Stomach (tissue), 19 donors: Measurements from ENCODE around the gene GNG7. TPM values are rescaled to one million over a fixed set of nuclear protein-coding genes. Genes with fewer than 3 reads are reported as not detected.
A peak's percentile ranks its signal among the peaks of the same experiment; 100 is the strongest.

ENCODE experiments used
- DNase-seq, 2 donors: peaks; one replicate each; pipeline versions ENCODE4 v3.0.0 to v3.0.0-alpha.2; 2013 to 2019
- H3K27ac ChIP-seq, 5 donors: fragments of 200-600 bp in 4 of 5; sonication (generic) in 4 of 5; one replicate each; pipeline ENCODE4 v1.5.1; 2013 to 2019; ENCODE audit warnings: mild to moderate bottlenecking in 1 of 5, moderate library complexity in 1 of 5
- H3K27me3 ChIP-seq, 3 donors: fragments of 200-600 bp; sonication (generic); one replicate each; pipeline ENCODE4 v1.5.1; 2017 to 2019; ENCODE audit warnings: mixed run types in 1 of 3
- H3K36me3 ChIP-seq, 4 donors: fragments of 200-600 bp; sonication (generic); 1 replicate in 3 of 4; 2 replicates in 1 of 4; pipeline ENCODE4 v1.5.1; 2016 to 2019
- H3K4me1 ChIP-seq, 4 donors: fragments of 200-600 bp; sonication (generic); one replicate each; pipeline ENCODE4 v1.5.1; 2016 to 2019
- H3K4me3 ChIP-seq, 4 donors: fragments of 200-600 bp; sonication (generic) in 3 of 4; one replicate each; pipeline ENCODE4 v1.5.1; 2016 to 2019; ENCODE audit warnings: mild to moderate bottlenecking in 1 of 4
- H3K9me3 ChIP-seq, 4 donors: fragments of 200-600 bp; sonication (generic); one replicate each; pipeline ENCODE4 v1.5.1; 2016 to 2019
- EP300 ChIP-seq: sonication (generic); formaldehyde crosslinking; IDR thresholded peaks from one replicate; pipeline ENCODE4 v1.6.1; 2017; ENCODE audit warnings: antibody characterized with exemption
- POLR2A ChIP-seq, 4 donors: fragments of 450-650 bp; IDR thresholded peaks; one replicate each; pipeline ENCODE4 v1.6.1; 2016; ENCODE audit warnings: antibody characterized with exemption in 4 of 4, control low read depth in 2 of 4, mild to moderate bottlenecking in 1 of 4, moderate library complexity in 1 of 4
- POLR2AphosphoS5 ChIP-seq, 3 donors: sonication (generic); formaldehyde crosslinking; IDR thresholded peaks; one replicate each; pipeline ENCODE4 v1.6.1; 2016; ENCODE audit warnings: antibody characterized with exemption in 3 of 3
- whole genome bisulfite sequencing, 5 donors: extraction: QIAGEN DNeasy Blood & Tissue Kit in 3 of 5; methylation state at CpG; one replicate each; pipeline versions ENCODE4 v1.1.5 to v1.1.7; 2013 to 2018; 5-methylcytosine and 5-hydroxymethylcytosine counted together
- intact Hi-C: fragments of 100-400 bp; cut with DNase I; formaldehyde crosslinking; loops from one replicate; pipeline ENCODE4 v1.15.1; 2023; ENCODE audit warnings: low total_unique reads
- long read RNA-seq, 10 donors: transcript quantifications; one replicate each; lab custom pipeline, GENCODE V29; 2026
- polyA plus RNA-seq, 3 donors: library from polyadenylated mRNA; stranded (reverse); fragments of 200-250 nt; gene quantifications; one replicate each; pipeline ENCODE4 v1.2.3, GENCODE V29; 2013
- total RNA-seq, 5 donors: library from RNA; depleted of rRNA; stranded (reverse); fragments of >200 nt; gene quantifications; one replicate each; pipeline versions ENCODE4 v1.1.0 to v1.2.3, GENCODE V29; 2014 to 2016
- TF ChIP-seq, protein P1 (sequence below), 7 experiments: fragments of 450-650 bp in 4 of 7; fragments of 200-600 bp in 3 of 7; sonication (generic) in 3 of 7; IDR thresholded peaks; one replicate each; pipeline ENCODE4 v1.5.1; 2016 to 2019; ENCODE audit warnings: antibody characterized with exemption in 7 of 7, control low read depth in 2 of 7, mild to moderate bottlenecking in 1 of 7
- donor health status: healthy with polysubstance abuse.
- donor health status: Bipolar disorder and iron deficiency.
- donor health status: healthy.

The GNG7 gene
- total RNA-seq (10 to 100 TPM in 1 of 5 donors, 1 to 10 TPM in 3, under 1 TPM in 1; 0.58 to 15.1 (median 3.6) TPM), polyA plus RNA-seq (1 to 10 TPM; 3.4 to 7.0 (median 5.0) TPM)
- long read RNA-seq, donor 1, full-length matches to known transcripts: 1 of 1 reads
- long read RNA-seq, donor 1, partial matches to known transcripts: 0 of 1 reads
- long read RNA-seq, donor 1, other reads (novel, unspliced or antisense): 0 of 1 reads
- long read RNA-seq, donor 2, full-length matches to known transcripts: 3 of 3 reads
- long read RNA-seq, donor 2, partial matches to known transcripts: 0 of 3 reads
- long read RNA-seq, donor 2, other reads (novel, unspliced or antisense): 0 of 3 reads
- long read RNA-seq, donor 3: 0 reads
- long read RNA-seq, donor 4: 0 reads
- long read RNA-seq, donor 5, full-length matches to known transcripts: 3 of 3 reads
- long read RNA-seq, donor 5, partial matches to known transcripts: 0 of 3 reads
- long read RNA-seq, donor 5, other reads (novel, unspliced or antisense): 0 of 3 reads
- long read RNA-seq, donor 6, full-length matches to known transcripts: 6 of 6 reads
- long read RNA-seq, donor 6, partial matches to known transcripts: 0 of 6 reads
- long read RNA-seq, donor 6, other reads (novel, unspliced or antisense): 0 of 6 reads
- long read RNA-seq, donor 7, full-length matches to known transcripts: 1 of 1 reads
- long read RNA-seq, donor 7, partial matches to known transcripts: 0 of 1 reads
- long read RNA-seq, donor 7, other reads (novel, unspliced or antisense): 0 of 1 reads
- long read RNA-seq, donor 8, full-length matches to known transcripts: 4 of 4 reads
- long read RNA-seq, donor 8, partial matches to known transcripts: 0 of 4 reads
- long read RNA-seq, donor 8, other reads (novel, unspliced or antisense): 0 of 4 reads
- long read RNA-seq, donor 9, full-length matches to known transcripts: 3 of 3 reads
- long read RNA-seq, donor 9, partial matches to known transcripts: 0 of 3 reads
- long read RNA-seq, donor 9, other reads (novel, unspliced or antisense): 0 of 3 reads
- long read RNA-seq, donor 10, full-length matches to known transcripts: 2 of 2 reads
- long read RNA-seq, donor 10, partial matches to known transcripts: 0 of 2 reads
- long read RNA-seq, donor 10, other reads (novel, unspliced or antisense): 0 of 2 reads

GRCh38 chr19:2702170-2703076, at the start of gene GNG7:
Gene GNG7, minus strand, starts transcription at chr19:2702694. Its CDS starts 182,006 bp downstream, at chr19:2520688.
- WGBS, 5 donors: 1 to 3% (median 2%) methylated on average over 19 to 77 of the region's 77 CpGs
- DNase-seq: peak; percentile 97 to 98
- Histone ChIP-seq H3K9me3 (no peaks in the 10 kb centered on the region), H3K27ac (peak within 1 kb of the TSS; percentile 43 to 83 (median 76)), H3K27me3 (no peaks in the 10 kb centered on the region), H3K36me3 (no peaks in the 10 kb centered on the region), H3K4me3 (peak within 1 kb of the TSS; percentile 58 to 83 (median 74)), H3K4me1 (peaks cover 10 to 28% (median 23%) of the 10 kb centered on the region in 4 donors)
- peak in 2 of 3 donors; percentile 17 to 69 for TF ChIP-seq POLR2AphosphoS5 (IDR thresholded peaks at IDR 0.05)
- TF ChIP-seq, protein P1, sequence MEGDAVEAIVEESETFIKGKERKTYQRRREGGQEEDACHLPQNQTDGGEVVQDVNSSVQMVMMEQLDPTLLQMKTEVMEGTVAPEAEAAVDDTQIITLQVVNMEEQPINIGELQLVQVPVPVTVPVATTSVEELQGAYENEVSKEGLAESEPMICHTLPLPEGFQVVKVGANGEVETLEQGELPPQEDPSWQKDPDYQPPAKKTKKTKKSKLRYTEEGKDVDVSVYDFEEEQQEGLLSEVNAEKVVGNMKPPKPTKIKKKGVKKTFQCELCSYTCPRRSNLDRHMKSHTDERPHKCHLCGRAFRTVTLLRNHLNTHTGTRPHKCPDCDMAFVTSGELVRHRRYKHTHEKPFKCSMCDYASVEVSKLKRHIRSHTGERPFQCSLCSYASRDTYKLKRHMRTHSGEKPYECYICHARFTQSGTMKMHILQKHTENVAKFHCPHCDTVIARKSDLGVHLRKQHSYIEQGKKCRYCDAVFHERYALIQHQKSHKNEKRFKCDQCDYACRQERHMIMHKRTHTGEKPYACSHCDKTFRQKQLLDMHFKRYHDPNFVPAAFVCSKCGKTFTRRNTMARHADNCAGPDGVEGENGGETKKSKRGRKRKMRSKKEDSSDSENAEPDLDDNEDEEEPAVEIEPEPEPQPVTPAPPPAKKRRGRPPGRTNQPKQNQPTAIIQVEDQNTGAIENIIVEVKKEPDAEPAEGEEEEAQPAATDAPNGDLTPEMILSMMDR (IDR thresholded peaks at IDR 0.05): no peak
- intact Hi-C loops: no loop called here

DNA sequence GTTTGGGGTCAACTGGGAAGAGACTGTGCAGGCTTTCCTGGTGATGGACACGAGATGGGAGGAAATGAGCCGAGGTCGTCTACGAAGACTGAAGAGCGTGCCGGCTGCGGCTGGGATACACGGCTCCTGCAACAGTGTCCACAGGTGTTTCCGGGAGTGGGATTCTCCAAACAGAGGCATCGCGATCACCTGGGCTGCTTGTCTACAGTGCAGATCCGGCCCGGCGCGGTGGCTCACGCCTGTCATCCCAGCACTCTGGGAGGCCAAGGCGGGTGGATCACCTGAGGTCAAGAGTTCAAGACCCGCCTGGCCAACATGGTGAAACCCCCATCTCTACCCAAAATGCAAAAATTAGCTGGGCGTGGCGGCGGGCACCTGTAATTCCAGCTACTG, 48.9 kb upstream of the GNG7 start:
- 84 to 93% (median 89%) methylated on average over 17 to 21 of the region's 21 CpGs for WGBS, 5 donors
- intact Hi-C loops: loop anchor here (5.0 kb wide), 1 partner anchor 104 kb away; no protein-coding TSS in a partner anchor
- Histone ChIP-seq H3K4me3 (no peak overlapping the region), H3K27me3 (no peaks in the 10 kb centered on the region), H3K4me1 (peaks cover 0 to 8% (median 6%) of the 10 kb centered on the region in 4 donors), H3K9me3 (no peaks in the 10 kb centered on the region), H3K27ac (no peak overlapping the region), H3K36me3 (peaks cover 19 to 38% (median 30%) of the 10 kb centered on the region in 4 donors)
- DNase-seq: no peak
- TF ChIP-seq, protein P1 (IDR thresholded peaks at IDR 0.05): no peak
- TF ChIP-seq POLR2AphosphoS5 (IDR thresholded peaks at IDR 0.05) (no peak), POLR2A (IDR thresholded peaks at IDR 0.05) (no peak), EP300 (no peak)

DNA sequence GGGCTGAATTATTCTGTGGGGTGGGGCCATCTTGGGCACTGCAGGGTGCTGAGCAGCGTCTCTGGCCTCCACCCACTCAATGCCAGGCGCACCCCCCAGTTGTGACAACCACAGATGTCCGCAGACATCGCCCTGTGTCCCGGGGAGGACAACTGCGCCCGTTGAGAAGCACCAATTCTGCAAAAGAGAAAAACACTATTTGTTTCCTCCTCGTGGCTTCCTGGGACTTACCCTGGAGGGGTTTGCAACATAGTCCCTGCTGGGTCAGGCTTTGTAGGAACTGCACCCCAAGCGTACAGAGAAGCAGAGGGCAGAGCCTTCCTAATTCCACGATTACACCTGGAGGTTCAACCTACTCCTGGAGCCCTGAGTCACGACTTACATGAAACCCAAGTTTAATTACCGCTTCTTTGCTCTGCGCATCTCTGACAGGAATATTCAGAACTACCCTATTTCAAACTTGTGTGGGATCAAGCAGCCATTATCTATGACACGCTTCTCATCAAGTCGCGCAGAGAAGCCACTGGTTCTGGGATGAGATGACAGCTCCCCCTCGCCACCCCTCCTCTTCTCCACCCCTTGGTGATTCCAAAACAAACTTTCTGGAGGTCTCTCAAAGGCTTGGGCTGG, 48.4 kb upstream of the GNG7 start:
- 70 to 84% (median 74%) methylated on average over 17 of the region's 17 CpGs for WGBS, 5 donors
- peaks cover 0 to 8% (median 6%) of the 10 kb centered on the region in 4 donors for H3K4me1 ChIP-seq
- H3K27me3 ChIP-seq: no peaks in the 10 kb centered on the region
- peaks cover 19 to 33% (median 25%) of the 10 kb centered on the region in 4 donors for H3K36me3 ChIP-seq
- H3K27ac ChIP-seq: no peak overlapping the region
- intact Hi-C loops: loop anchor here (5.0 kb wide), 1 partner anchor 104 kb away; no protein-coding TSS in a partner anchor
- TF ChIP-seq EP300: no peak
- TF ChIP-seq POLR2AphosphoS5 (IDR thresholded peaks at IDR 0.05): no peak
- TF ChIP-seq, protein P1 (IDR thresholded peaks at IDR 0.05): no peak
- no peak for TF ChIP-seq POLR2A (IDR thresholded peaks at IDR 0.05)
- H3K9me3 ChIP-seq: no peaks in the 10 kb centered on the region
- no peak for DNase-seq
- H3K4me3 ChIP-seq: no peak overlapping the region
